HEK293 (cell line): ENCODE results near the gene MSH5.

Experiments
- GLI2 ChIP-seq: fragments of 450-650 bp; formaldehyde crosslinking; IDR thresholded peaks from 2 replicates; pipeline ENCODE4; 2017; ENCODE audit warnings: missing biosample characterization, missing genetic modification characterization, low read depth, borderline replicate concordance
- GLIS2 ChIP-seq: fragments of 450-650 bp; formaldehyde crosslinking; IDR thresholded peaks from 2 replicates; pipeline ENCODE4 v1.5.1; 2016; ENCODE audit warnings: missing biosample characterization, missing genetic modification characterization
- HIC1 ChIP-seq: fragments of 450-650 bp; formaldehyde crosslinking; IDR thresholded peaks from 2 replicates; pipeline ENCODE4 v1.5.1; 2016; ENCODE audit warnings: missing biosample characterization, missing genetic modification characterization
- KLF7 ChIP-seq: fragments of 450-650 bp; formaldehyde crosslinking; IDR thresholded peaks from 2 replicates; pipeline ENCODE4 v1.5.1; 2016; ENCODE audit warnings: missing biosample characterization, missing genetic modification characterization, borderline replicate concordance
- PATZ1 ChIP-seq: fragments of 450-650 bp; formaldehyde crosslinking; IDR thresholded peaks from 2 replicates; pipeline ENCODE4 v1.5.1; 2016; ENCODE audit warnings: missing biosample characterization, missing genetic modification characterization
- SCRT1 ChIP-seq: fragments of 450-650 bp; formaldehyde crosslinking; IDR thresholded peaks from 2 replicates; pipeline ENCODE4 v1.5.1; 2016; ENCODE audit warnings: missing biosample characterization, missing genetic modification characterization, borderline replicate concordance
- ZBTB21 ChIP-seq: fragments of 450-650 bp; formaldehyde crosslinking; IDR thresholded peaks from 2 replicates; pipeline ENCODE4 v1.5.1; 2017; ENCODE audit warnings: missing biosample characterization, missing genetic modification characterization
- ZFHX2 ChIP-seq: fragments of 450-650 bp; formaldehyde crosslinking; conservative IDR thresholded peaks from 2 replicates; pipeline ENCODE4 v1.5.1; 2016; ENCODE audit warnings: missing biosample characterization, missing genetic modification characterization
- ZNF140 ChIP-seq: fragments of 450-650 bp; formaldehyde crosslinking; IDR thresholded peaks from 2 replicates; pipeline ENCODE4 v1.5.1; 2016; ENCODE audit warnings: missing biosample characterization, missing genetic modification characterization
- ZNF148 ChIP-seq: fragments of 450-650 bp; formaldehyde crosslinking; IDR thresholded peaks from 2 replicates; pipeline ENCODE4 v1.5.0; 2017; ENCODE audit warnings: missing biosample characterization, missing genetic modification characterization, borderline replicate concordance
- ZNF473 ChIP-seq: fragments of 450-650 bp; formaldehyde crosslinking; IDR thresholded peaks from 2 replicates; pipeline ENCODE4 v1.5.1; 2017; ENCODE audit warnings: missing biosample characterization, missing genetic modification characterization
- ZNF510 ChIP-seq: fragments of 450-650 bp; formaldehyde crosslinking; IDR thresholded peaks from 2 replicates; pipeline ENCODE4 v1.5.1; 2018; ENCODE audit warnings: mild to moderate bottlenecking, missing genetic modification characterization, missing biosample characterization; ENCODE audit not compliant: insufficient replicate concordance
- ZNF521 ChIP-seq: fragments of 450-650 bp; formaldehyde crosslinking; IDR thresholded peaks from 2 replicates; pipeline ENCODE4 v1.5.1; 2017; ENCODE audit warnings: missing biosample characterization, mild to moderate bottlenecking, missing genetic modification characterization
- ZNF548 ChIP-seq: fragments of 450-650 bp; formaldehyde crosslinking; IDR thresholded peaks from 2 replicates; pipeline ENCODE4 v1.5.1; 2016; ENCODE audit warnings: missing biosample characterization, missing genetic modification characterization
- ZNF585B ChIP-seq: fragments of 450-650 bp; formaldehyde crosslinking; IDR thresholded peaks from 2 replicates; pipeline ENCODE4 v1.5.1; 2016; ENCODE audit warnings: missing biosample characterization, missing genetic modification characterization
- ZNF626 ChIP-seq: fragments of 450-650 bp; sonication (Bioruptor Pico); formaldehyde crosslinking; IDR thresholded peaks from 2 replicates; pipeline ENCODE4 v1.5.1; 2018; ENCODE audit warnings: missing biosample characterization, missing genetic modification characterization, inconsistent platforms
- ZNF639 ChIP-seq: fragments of 450-650 bp; formaldehyde crosslinking; IDR thresholded peaks from 2 replicates; pipeline ENCODE4 v1.5.1; 2016; ENCODE audit warnings: missing biosample characterization, missing genetic modification characterization
- ZNF658 ChIP-seq: fragments of 450-650 bp; formaldehyde crosslinking; IDR thresholded peaks from 2 replicates; pipeline ENCODE4; 2016; ENCODE audit warnings: missing biosample characterization, missing genetic modification characterization
- ZNF670 ChIP-seq: fragments of 450-650 bp; formaldehyde crosslinking; IDR thresholded peaks from 2 replicates; pipeline ENCODE4 v1.5.1; 2016; ENCODE audit warnings: missing biosample characterization, missing genetic modification characterization, low read depth
- ZNF777 ChIP-seq: fragments of 450-650 bp; formaldehyde crosslinking; IDR thresholded peaks from 2 replicates; pipeline ENCODE4 v1.5.1; 2017; ENCODE audit warnings: missing biosample characterization, missing genetic modification characterization, borderline replicate concordance
- ZNF785 ChIP-seq: fragments of 450-650 bp; formaldehyde crosslinking; IDR thresholded peaks from 2 replicates; pipeline ENCODE4 v1.5.1; 2016; ENCODE audit warnings: missing biosample characterization, missing genetic modification characterization
- ZSCAN30 ChIP-seq: fragments of 450-650 bp; IDR thresholded peaks from 2 replicates; pipeline ENCODE4 v1.5.1; 2018; ENCODE audit warnings: missing biosample characterization, mild to moderate bottlenecking, missing genetic modification characterization, moderate library complexity
- TF ChIP-seq, protein P1 (sequence below): fragments of 450-650 bp; formaldehyde crosslinking; IDR thresholded peaks from 2 replicates; pipeline ENCODE4 v1.5.1; 2016; ENCODE audit warnings: missing biosample characterization, missing genetic modification characterization
- TF ChIP-seq, protein P2 (sequence below): fragments of 450-650 bp; formaldehyde crosslinking; IDR thresholded peaks from 2 replicates; pipeline ENCODE4 v1.5.1; 2016; ENCODE audit warnings: missing biosample characterization, missing genetic modification characterization, low read depth

MSH5 gene

GRCh38 chr6:31776989-31777666 lies 37.3 kb downstream of the MSH5 start, which contains the start of gene VWA7 (continued):
- TF ChIP-seq ZNF148 (peak; percentile 88; the same call in 1 of the 2 replicates), ZNF670 (tag by site-specific recombination) (no peak), ZNF585B (no peak), ZNF639 (peak; percentile 76), GLIS2 (peak; percentile 87), HIC1 (tag by site-specific recombination) (peak; percentile 92), PATZ1 (tag by site-specific recombination) (peak; percentile 99), ZNF785 (tag by site-specific recombination) (no peak), ZBTB21 (peak; percentile 96), ZNF777 (tag by site-specific recombination) (no peak), ZNF626 (tag by site-specific recombination) (no peak), ZFHX2 (tag by site-specific recombination) (peak; percentile 99), ZSCAN30 (peak; percentile 87), KLF7 (tag by site-specific recombination) (peak; percentile 82; the same call in 1 of the 2 replicates), ZNF473 (tag by site-specific recombination) (peak; percentile 93), SCRT1 (tag by site-specific recombination) (no peak), GLI2 (tag by site-specific recombination) (no peak), ZNF658 (tag by site-specific recombination) (no peak), ZNF548 (tag by site-specific recombination) (no peak), ZNF510 (tag by site-specific recombination) (no peak), ZNF140 (tag by site-specific recombination) (no peak), ZNF521 (tag by site-specific recombination) (no peak)
- TF ChIP-seq, protein P1, sequence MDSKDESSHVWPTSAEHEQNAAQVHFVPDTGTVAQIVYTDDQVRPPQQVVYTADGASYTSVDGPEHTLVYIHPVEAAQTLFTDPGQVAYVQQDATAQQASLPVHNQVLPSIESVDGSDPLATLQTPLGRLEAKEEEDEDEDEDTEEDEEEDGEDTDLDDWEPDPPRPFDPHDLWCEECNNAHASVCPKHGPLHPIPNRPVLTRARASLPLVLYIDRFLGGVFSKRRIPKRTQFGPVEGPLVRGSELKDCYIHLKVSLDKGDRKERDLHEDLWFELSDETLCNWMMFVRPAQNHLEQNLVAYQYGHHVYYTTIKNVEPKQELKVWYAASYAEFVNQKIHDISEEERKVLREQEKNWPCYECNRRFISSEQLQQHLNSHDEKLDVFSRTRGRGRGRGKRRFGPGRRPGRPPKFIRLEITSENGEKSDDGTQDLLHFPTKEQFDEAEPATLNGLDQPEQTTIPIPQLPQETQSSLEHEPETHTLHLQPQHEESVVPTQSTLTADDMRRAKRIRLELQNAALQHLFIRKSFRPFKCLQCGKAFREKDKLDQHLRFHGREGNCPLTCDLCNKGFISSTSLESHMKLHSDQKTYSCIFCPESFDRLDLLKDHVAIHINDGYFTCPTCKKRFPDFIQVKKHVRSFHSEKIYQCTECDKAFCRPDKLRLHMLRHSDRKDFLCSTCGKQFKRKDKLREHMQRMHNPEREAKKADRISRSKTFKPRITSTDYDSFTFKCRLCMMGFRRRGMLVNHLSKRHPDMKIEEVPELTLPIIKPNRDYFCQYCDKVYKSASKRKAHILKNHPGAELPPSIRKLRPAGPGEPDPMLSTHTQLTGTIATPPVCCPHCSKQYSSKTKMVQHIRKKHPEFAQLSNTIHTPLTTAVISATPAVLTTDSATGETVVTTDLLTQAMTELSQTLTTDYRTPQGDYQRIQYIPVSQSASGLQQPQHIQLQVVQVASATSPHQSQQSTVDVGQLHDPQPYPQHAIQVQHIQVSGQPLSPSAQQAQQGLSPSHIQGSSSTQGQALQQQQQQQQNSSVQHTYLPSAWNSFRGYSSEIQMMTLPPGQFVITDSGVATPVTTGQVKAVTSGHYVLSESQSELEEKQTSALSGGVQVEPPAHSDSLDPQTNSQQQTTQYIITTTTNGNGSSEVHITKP (tag by site-specific recombination), result peak; percentile 97
- TF ChIP-seq, protein P2, sequence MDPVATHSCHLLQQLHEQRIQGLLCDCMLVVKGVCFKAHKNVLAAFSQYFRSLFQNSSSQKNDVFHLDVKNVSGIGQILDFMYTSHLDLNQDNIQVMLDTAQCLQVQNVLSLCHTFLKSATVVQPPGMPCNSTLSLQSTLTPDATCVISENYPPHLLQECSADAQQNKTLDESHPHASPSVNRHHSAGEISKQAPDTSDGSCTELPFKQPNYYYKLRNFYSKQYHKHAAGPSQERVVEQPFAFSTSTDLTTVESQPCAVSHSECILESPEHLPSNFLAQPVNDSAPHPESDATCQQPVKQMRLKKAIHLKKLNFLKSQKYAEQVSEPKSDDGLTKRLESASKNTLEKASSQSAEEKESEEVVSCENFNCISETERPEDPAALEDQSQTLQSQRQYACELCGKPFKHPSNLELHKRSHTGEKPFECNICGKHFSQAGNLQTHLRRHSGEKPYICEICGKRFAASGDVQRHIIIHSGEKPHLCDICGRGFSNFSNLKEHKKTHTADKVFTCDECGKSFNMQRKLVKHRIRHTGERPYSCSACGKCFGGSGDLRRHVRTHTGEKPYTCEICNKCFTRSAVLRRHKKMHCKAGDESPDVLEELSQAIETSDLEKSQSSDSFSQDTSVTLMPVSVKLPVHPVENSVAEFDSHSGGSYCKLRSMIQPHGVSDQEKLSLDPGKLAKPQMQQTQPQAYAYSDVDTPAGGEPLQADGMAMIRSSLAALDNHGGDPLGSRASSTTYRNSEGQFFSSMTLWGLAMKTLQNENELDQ (tag by site-specific recombination), result no peak
